NT2/D1 (cell line): ENCODE results near the gene PODNL1.
A peak's percentile ranks its signal among the peaks of the same experiment; 100 is the strongest.

Source experiments
- DNase-seq: peaks from one replicate; pipeline ENCODE4 v3.0.0-alpha.2; 2011; ENCODE audit warnings: low read depth, low spot score
- H3K27me3 ChIP-seq: 2 replicates; pipeline ENCODE4 v1.6.0; 2011; ENCODE audit warnings: mild to moderate bottlenecking; ENCODE audit not compliant: insufficient read length, insufficient read depth
- H3K36me3 ChIP-seq: 2 replicates; pipeline ENCODE4 v1.6.1; 2011; ENCODE audit warnings: mild to moderate bottlenecking, low read length, mixed read lengths; ENCODE audit not compliant: insufficient read depth, insufficient read length
- H3K4me1 ChIP-seq: 2 replicates; pipeline ENCODE4 v1.5.1; 2011; ENCODE audit not compliant: insufficient read depth, insufficient read length
- H3K4me3 ChIP-seq: 2 replicates; pipeline ENCODE4 v1.5.1; 2011; ENCODE audit warnings: low read depth; ENCODE audit not compliant: insufficient read length
- H3K9ac ChIP-seq: 2 replicates; pipeline ENCODE4 v1.6.0; 2011; ENCODE audit warnings: low read depth; ENCODE audit not compliant: insufficient read length
- H3K9me3 ChIP-seq: 2 replicates; pipeline ENCODE4 v1.5.1; 2011; ENCODE audit warnings: mild to moderate bottlenecking, low read length; ENCODE audit not compliant: insufficient read depth
- SUZ12 ChIP-seq: IDR thresholded peaks from 2 replicates; pipeline ENCODE4 v1.6.1; 2011; ENCODE audit not compliant: insufficient read length, insufficient read depth; ENCODE audit errors: extremely low read depth
- YY1 ChIP-seq: IDR thresholded peaks from 2 replicates; pipeline ENCODE4 v1.6.1; 2011; ENCODE audit not compliant: insufficient read length, insufficient read depth
- ZNF274 ChIP-seq: IDR thresholded peaks from 2 replicates; pipeline ENCODE4 v1.6.1; 2011; ENCODE audit warnings: mild to moderate bottlenecking, low read depth, low read length

PODNL1 gene

GRCh38 chr19:13918726-13919411 is 19.3 kb downstream of the PODNL1 start:
- no peak for DNase-seq
- Histone ChIP-seq H3K4me1 (no peaks in the 10 kb centered on the region), H3K9ac (no peak overlapping the region), H3K27me3 (no peaks in the 10 kb centered on the region), H3K4me3 (no peak overlapping the region), H3K9me3 (peaks cover 15% of the 10 kb centered on the region; the same call in 1 of the 2 replicates), H3K36me3 (peaks cover 61% of the 10 kb centered on the region)
- no peak for TF ChIP-seq SUZ12
- no peak for TF ChIP-seq YY1
- TF ChIP-seq ZNF274 = no peak

DNA sequence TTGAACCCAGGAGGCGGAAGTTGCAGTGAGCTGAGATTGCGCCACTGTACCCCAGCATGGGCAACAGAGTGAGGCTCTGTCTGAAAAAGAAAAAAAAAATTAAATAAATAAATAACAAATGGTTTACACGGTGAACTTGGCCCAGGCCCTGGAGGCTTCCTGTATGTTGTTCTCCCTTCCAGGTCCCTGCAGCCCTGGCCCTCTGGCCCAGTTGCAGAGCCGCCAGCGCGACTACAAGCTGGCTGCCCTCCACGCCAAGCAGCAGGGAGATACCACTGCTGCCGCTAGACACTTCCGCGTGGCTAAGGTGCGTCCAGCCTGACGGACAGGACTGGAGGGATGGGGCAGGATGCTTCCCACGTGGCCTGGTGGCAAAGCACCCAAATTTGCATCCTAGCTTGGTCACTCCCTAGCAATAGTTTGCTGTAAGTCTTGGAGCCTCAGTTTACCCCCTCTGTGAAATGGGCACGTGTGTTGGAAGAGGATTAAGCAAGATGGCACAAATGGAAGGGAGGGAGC is 20.3 kb downstream of the PODNL1 start:
- no peaks in the 10 kb centered on the region for H3K27me3 ChIP-seq
- H3K9me3 ChIP-seq = peaks cover 15% of the 10 kb centered on the region; the same call in 1 of the 2 replicates
- no peak overlapping the region for H3K4me3 ChIP-seq
- peaks cover 62% of the 10 kb centered on the region for H3K36me3 ChIP-seq
- no peak for TF ChIP-seq ZNF274
- no peak for TF ChIP-seq SUZ12
- TF ChIP-seq YY1 = no peak
- H3K9ac ChIP-seq = no peak overlapping the region
- no peak for DNase-seq
- H3K4me1 ChIP-seq = no peaks in the 10 kb centered on the region

DNA sequence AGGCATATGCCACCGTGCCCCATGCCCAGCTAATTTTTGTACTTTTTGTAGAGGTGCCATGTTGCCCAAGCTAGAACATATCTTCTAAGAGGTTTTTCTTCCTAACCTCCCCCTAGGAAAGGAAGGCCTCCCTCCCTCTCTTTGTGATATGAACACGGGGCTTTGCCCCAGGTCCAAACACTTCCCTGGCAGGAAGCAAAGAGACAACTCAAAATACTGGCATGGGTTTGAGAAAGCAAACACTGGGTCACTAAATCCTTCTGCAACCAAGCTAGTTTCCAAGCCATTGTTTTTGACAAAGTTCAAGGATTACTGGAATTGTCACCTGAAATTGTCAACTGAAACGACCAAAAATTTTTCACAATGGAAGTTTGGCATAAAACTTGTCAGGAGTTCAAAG is 23.4 kb downstream of the PODNL1 start:
- H3K4me3 ChIP-seq = no peak overlapping the region
- H3K9ac ChIP-seq = no peak overlapping the region
- no peaks in the 10 kb centered on the region for H3K27me3 ChIP-seq
- no peak for DNase-seq
- H3K9me3 ChIP-seq = no peaks in the 10 kb centered on the region
- peaks cover 44% of the 10 kb centered on the region for H3K36me3 ChIP-seq
- no peaks in the 10 kb centered on the region for H3K4me1 ChIP-seq
- no peak for TF ChIP-seq SUZ12

DNA sequence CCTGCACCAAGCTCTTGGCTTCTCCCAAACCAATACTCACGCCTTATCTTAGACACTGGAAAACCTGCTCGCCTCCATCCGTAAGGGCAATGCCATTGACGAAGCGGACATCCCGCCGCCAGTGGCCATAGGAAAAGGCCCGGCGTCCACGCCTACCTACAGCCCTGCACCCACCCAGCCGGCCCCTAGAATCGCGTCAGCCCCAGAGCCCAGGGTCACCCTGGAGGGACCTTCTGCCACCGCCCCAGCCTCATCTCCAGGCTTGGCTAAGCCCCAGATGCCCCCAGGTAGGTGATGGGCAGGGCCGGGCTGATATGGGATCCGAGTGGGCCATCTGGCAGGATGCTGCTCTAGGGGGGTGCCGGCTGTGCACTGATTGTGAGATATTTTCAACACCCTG is 24.9 kb downstream of the PODNL1 start:
- TF ChIP-seq ZNF274 (no peak), YY1 (no peak), SUZ12 (no peak)
- Histone ChIP-seq H3K9ac (no peak overlapping the region), H3K27me3 (no peaks in the 10 kb centered on the region), H3K9me3 (no peaks in the 10 kb centered on the region), H3K4me3 (no peak overlapping the region), H3K36me3 (peaks cover 38% of the 10 kb centered on the region), H3K4me1 (no peaks in the 10 kb centered on the region)
- no peak for DNase-seq

GRCh38 chr19:13909430-13909829 is 28.8 kb downstream of the PODNL1 start:
- Histone ChIP-seq H3K4me1 (no peaks in the 10 kb centered on the region), H3K27me3 (peaks cover 5% of the 10 kb centered on the region), H3K36me3 (peaks cover 21% of the 10 kb centered on the region), H3K4me3 (no peak overlapping the region), H3K9ac (no peak overlapping the region), H3K9me3 (peaks cover 6% of the 10 kb centered on the region; the same call in 1 of the 2 replicates)
- no peak for TF ChIP-seq YY1
- TF ChIP-seq ZNF274 = no peak
- no peak for TF ChIP-seq SUZ12
- DNase-seq = no peak

- H3K9ac ChIP-seq = no peak overlapping the region
- peaks cover 5% of the 10 kb centered on the region for H3K27me3 ChIP-seq
- DNase-seq = no peak
- H3K9me3 ChIP-seq = peaks cover 6% of the 10 kb centered on the region; the same call in 1 of the 2 replicates
- H3K4me3 ChIP-seq = no peak overlapping the region
- H3K4me1 ChIP-seq = no peaks in the 10 kb centered on the region
- peaks cover 19% of the 10 kb centered on the region for H3K36me3 ChIP-seq
- TF ChIP-seq YY1 (no peak), ZNF274 (no peak), SUZ12 (no peak)
Observed at GRCh38 chr19:13908674-13909073, 29.5 kb downstream of the PODNL1 start.

GRCh38 chr19:13906910-13907309 is 31.3 kb downstream of the PODNL1 start:
- H3K36me3 ChIP-seq = peaks cover 4% of the 10 kb centered on the region
- no peak for DNase-seq
- H3K9ac ChIP-seq = peak overlapping the region; percentile 85
- no peaks in the 10 kb centered on the region for H3K4me1 ChIP-seq
- peaks cover 5% of the 10 kb centered on the region for H3K27me3 ChIP-seq
- peak overlapping the region; percentile 80 for H3K4me3 ChIP-seq
- peaks cover 6% of the 10 kb centered on the region; the same call in 1 of the 2 replicates for H3K9me3 ChIP-seq
- TF ChIP-seq ZNF274 = no peak
- no peak for TF ChIP-seq YY1
- no peak for TF ChIP-seq SUZ12
